K562 treated with DMSO at 1 percent for 12 hours (cell line): ENCODE measurements around the gene GPN1. TPM values are rescaled to one million over a fixed set of nuclear protein-coding genes. Genes with fewer than 3 reads are reported as not detected.

Experiments used
- total RNA-seq: library from RNA; unstranded; fragments of 300-600 nt; gene quantifications from 2 replicates; pipeline ENCODE4 v1.2.3, GENCODE V29; 2022; ENCODE audit not compliant: insufficient read depth

GPN1 gene
- 30.4 and 46.3 TPM in 2 replicates for total RNA-seq

GRCh38 chr2:27628767-27629709, at the start of gene GPN1, which contains the start of gene CCDC121:
Gene GPN1, plus strand, starts transcription at chr2:27629050. Its CDS starts 9 bp downstream, at chr2:27629059.
Gene CCDC121, minus strand, starts transcription at chr2:27629012. Its CDS starts 1,213 bp downstream, at chr2:27627799.

GRCh38 chr2:27582695-27583389, 46.0 kb upstream of the GPN1 start, which contains the start of gene ZNF512:
Gene ZNF512, plus strand, starts transcription at chr2:27583042. Its CDS starts 71 bp downstream, at chr2:27583113.

GRCh38 chr2:27663285-27664153, 34.7 kb downstream of the GPN1 start, which contains the start of the genes SLC4A1AP and SUPT7L:
Gene SLC4A1AP, plus strand, starts transcription at chr2:27663889. Its CDS starts 26 bp downstream, at chr2:27663915.
Gene SUPT7L, minus strand, starts transcription at chr2:27663614. Its CDS starts 1,422 bp downstream, at chr2:27662192.

Other genes starting within 250 kb of the GPN1 start
- 9.7 and 14.6 TPM in 2 replicates for gene ZNF513, start 248.3 kb upstream of the GPN1 start, total RNA-seq
- gene PPM1G, start 219.5 kb upstream of the GPN1 start, total RNA-seq: 98.2 and 115 TPM in 2 replicates
- 51.5 and 71.6 TPM in 2 replicates for gene NRBP1, start 200.4 kb upstream of the GPN1 start, total RNA-seq
- 2.6 TPM in 1 of 2 replicates, not detected in the other for gene KRTCAP3, start 186.7 kb upstream of the GPN1 start, total RNA-seq
- 9.0 and 15.1 TPM in 2 replicates for gene IFT172, start 139.3 kb upstream of the GPN1 start, total RNA-seq
- 18.8 and 20.6 TPM in 2 replicates for gene FNDC4, start 133.8 kb upstream of the GPN1 start, total RNA-seq
- gene GCKR, start 132.2 kb upstream of the GPN1 start, total RNA-seq: not detected in 2 replicates
- gene ZNF512, start 46.0 kb upstream of the GPN1 start, total RNA-seq: 9.5 and 44.1 TPM in 2 replicates
- 5.9 and 6.7 TPM in 2 replicates for gene CCDC121, start within 50 bp of the GPN1 start, total RNA-seq
- 20.9 and 40.2 TPM in 2 replicates for gene SUPT7L, start 34.6 kb downstream of the GPN1 start, total RNA-seq
- 23.5 and 41.8 TPM in 2 replicates for gene SLC4A1AP, start 34.8 kb downstream of the GPN1 start, total RNA-seq
- gene MRPL33, start 142.7 kb downstream of the GPN1 start, total RNA-seq: 68.2 and 108 TPM in 2 replicates